ENCODE results near the gene IQGAP3.

Gene IQGAP3

GRCh38 chr1:156538711-156539440, 33.5 kb downstream of the IQGAP3 start:
- peaks cover 9 to 14% of the 10 kb centered on the region in 2 experiments for H3K4me1 ChIP-seq (ENCODE audit: control insufficient read depth in 1 of 2, insufficient read depth in 2 of 2, low read length in 2 of 2)
- WGBS (ENCODE audit: extremely low coverage, insufficient coverage, insufficient read length): no CpG with 5 or more reads among the region's 10 CpGs

GRCh38 chr1:156537027-156537426, 35.3 kb downstream of the IQGAP3 start:
- no peaks in the 10 kb centered on the region for H3K9me3 ChIP-seq (ENCODE audit: insufficient read depth, low read depth, low read length)
- H2BK12ac ChIP-seq (ENCODE audit: low read length): no peak overlapping the region
- no peaks in the 10 kb centered on the region for H3K79me1 ChIP-seq (ENCODE audit: low read length)
- H4K91ac ChIP-seq (ENCODE audit: low read depth, low read length): no peak overlapping the region
- DNase-seq: no peak
- no peak overlapping the region for H2BK5ac ChIP-seq (ENCODE audit: low read depth, low read length, poor library complexity)
- H3K23ac ChIP-seq (ENCODE audit: low read length): no peak overlapping the region
- no peak overlapping the region for H2AK5ac ChIP-seq (ENCODE audit: low read length)
- H3K4me3 ChIP-seq (ENCODE audit: low read depth, low read length): no peak overlapping the region
- H3K27me3 ChIP-seq (ENCODE audit: insufficient read depth, low read length): no peaks in the 10 kb centered on the region
- H3K27ac ChIP-seq (ENCODE audit: low read depth, low read length): no peak overlapping the region
- H2AFZ ChIP-seq (ENCODE audit: insufficient read depth, low read length, poor library complexity): no peak overlapping the region
- H3K4ac ChIP-seq (ENCODE audit: low read depth, low read length): no peak overlapping the region
- H3K14ac ChIP-seq (ENCODE audit: low read length): no peak overlapping the region
- no CpG with 5 or more reads among the region's 9 CpGs for WGBS (ENCODE audit: extremely low coverage, insufficient coverage, insufficient read length)
- no peak overlapping the region for H3K9ac ChIP-seq (ENCODE audit: low read length)
- no peak overlapping the region for H4K8ac ChIP-seq (ENCODE audit: low read depth, low read length)
- peaks cover 60 to 73% of the 10 kb centered on the region in 2 experiments for H3K36me3 ChIP-seq (ENCODE audit: control insufficient read depth in 1 of 2, insufficient read depth in 2 of 2, low read length in 2 of 2)
- no peak overlapping the region for H2BK120ac ChIP-seq (ENCODE audit: insufficient read depth, low read length, poor library complexity)
- H4K12ac ChIP-seq (ENCODE audit: low read depth, low read length): no peak overlapping the region
- H3K4me1 ChIP-seq (ENCODE audit: control insufficient read depth in 1 of 2, insufficient read depth in 2 of 2, low read length in 2 of 2): peaks cover 0 to 2% of the 10 kb centered on the region in 2 experiments
- H3K18ac ChIP-seq (ENCODE audit: low read length): no peak overlapping the region
- H3K4me2 ChIP-seq (ENCODE audit: low read length): no peak overlapping the region
- no peaks in the 10 kb centered on the region for H3K79me2 ChIP-seq (ENCODE audit: control insufficient read depth, insufficient read depth, low read length, poor library complexity)

More at GRCh38 chr1:156538711-156539440, 33.5 kb downstream of the IQGAP3 start:
- Histone ChIP-seq H3K27ac (ENCODE audit: low read depth, low read length) (no peak overlapping the region), H3K4me3 (ENCODE audit: low read depth, low read length) (no peak overlapping the region), H3K9ac (ENCODE audit: low read length) (no peak overlapping the region), H3K27me3 (ENCODE audit: insufficient read depth, low read length) (no peaks in the 10 kb centered on the region), H3K79me1 (ENCODE audit: low read length) (peaks cover 5% of the 10 kb centered on the region), H4K91ac (ENCODE audit: low read depth, low read length) (no peak overlapping the region), H3K4ac (ENCODE audit: low read depth, low read length) (no peak overlapping the region), H2AFZ (ENCODE audit: insufficient read depth, low read length, poor library complexity) (no peak overlapping the region), H3K79me2 (ENCODE audit: control insufficient read depth, insufficient read depth, low read length, poor library complexity) (no peaks in the 10 kb centered on the region), H3K4me2 (ENCODE audit: low read length) (no peak overlapping the region), H2BK5ac (ENCODE audit: low read depth, low read length, poor library complexity) (no peak overlapping the region), H4K8ac (ENCODE audit: low read depth, low read length) (no peak overlapping the region), H3K9me3 (ENCODE audit: insufficient read depth, low read depth, low read length) (no peaks in the 10 kb centered on the region), H4K12ac (ENCODE audit: low read depth, low read length) (no peak overlapping the region), H2BK120ac (ENCODE audit: insufficient read depth, low read length, poor library complexity) (no peak overlapping the region), H3K36me3 (ENCODE audit: control insufficient read depth in 1 of 2, insufficient read depth in 2 of 2, low read length in 2 of 2) (peaks cover 50 to 60% of the 10 kb centered on the region in 2 experiments), H3K18ac (ENCODE audit: low read length) (no peak overlapping the region), H3K14ac (ENCODE audit: low read length) (no peak overlapping the region), H2BK12ac (ENCODE audit: low read length) (no peak overlapping the region), H3K23ac (ENCODE audit: low read length) (no peak overlapping the region), H2AK5ac (ENCODE audit: low read length) (no peak overlapping the region)
- no peak for DNase-seq

GRCh38 chr1:156534424-156535060, 37.8 kb downstream of the IQGAP3 start:
- Histone ChIP-seq H3K36me3 (ENCODE audit: control insufficient read depth in 1 of 2, insufficient read depth in 2 of 2, low read length in 2 of 2) (peaks cover 65 to 73% of the 10 kb centered on the region in 2 experiments), H3K4me3 (ENCODE audit: low read depth, low read length) (no peak overlapping the region), H3K9me3 (ENCODE audit: insufficient read depth, low read depth, low read length) (no peaks in the 10 kb centered on the region), H2AFZ (ENCODE audit: insufficient read depth, low read length, poor library complexity) (no peak overlapping the region), H3K4me2 (ENCODE audit: low read length) (no peak overlapping the region), H2BK12ac (ENCODE audit: low read length) (no peak overlapping the region), H3K79me2 (ENCODE audit: control insufficient read depth, insufficient read depth, low read length, poor library complexity) (no peaks in the 10 kb centered on the region), H2BK5ac (ENCODE audit: low read depth, low read length, poor library complexity) (no peak overlapping the region), H3K9ac (ENCODE audit: low read length) (no peak overlapping the region), H3K27ac (ENCODE audit: low read depth, low read length) (no peak overlapping the region), H3K18ac (ENCODE audit: low read length) (no peak overlapping the region), H2BK120ac (ENCODE audit: insufficient read depth, low read length, poor library complexity) (no peak overlapping the region), H3K27me3 (ENCODE audit: insufficient read depth, low read length) (no peaks in the 10 kb centered on the region), H3K23ac (ENCODE audit: low read length) (no peak overlapping the region), H4K12ac (ENCODE audit: low read depth, low read length) (no peak overlapping the region), H3K14ac (ENCODE audit: low read length) (no peak overlapping the region), H3K4me1 (ENCODE audit: control insufficient read depth in 1 of 2, insufficient read depth in 2 of 2, low read length in 2 of 2) (no peaks in the 10 kb centered on the region), H4K8ac (ENCODE audit: low read depth, low read length) (no peak overlapping the region), H4K91ac (ENCODE audit: low read depth, low read length) (no peak overlapping the region), H3K4ac (ENCODE audit: low read depth, low read length) (no peak overlapping the region), H2AK5ac (ENCODE audit: low read length) (no peak overlapping the region), H3K79me1 (ENCODE audit: low read length) (no peaks in the 10 kb centered on the region)
- no peak for DNase-seq
- WGBS (ENCODE audit: extremely low coverage, insufficient coverage, insufficient read length): no CpG with 5 or more reads among the region's 12 CpGs

GRCh38 chr1:156533568-156534220, 38.7 kb downstream of the IQGAP3 start:
- Histone ChIP-seq H3K9ac (ENCODE audit: low read length) (no peak overlapping the region), H3K79me1 (ENCODE audit: low read length) (no peaks in the 10 kb centered on the region), H3K9me3 (ENCODE audit: insufficient read depth, low read depth, low read length) (no peaks in the 10 kb centered on the region), H2BK12ac (ENCODE audit: low read length) (no peak overlapping the region), H4K8ac (ENCODE audit: low read depth, low read length) (no peak overlapping the region), H3K79me2 (ENCODE audit: control insufficient read depth, insufficient read depth, low read length, poor library complexity) (no peaks in the 10 kb centered on the region), H2AFZ (ENCODE audit: insufficient read depth, low read length, poor library complexity) (no peak overlapping the region), H2BK5ac (ENCODE audit: low read depth, low read length, poor library complexity) (no peak overlapping the region), H3K27ac (ENCODE audit: low read depth, low read length) (no peak overlapping the region), H3K4ac (ENCODE audit: low read depth, low read length) (no peak overlapping the region), H3K4me3 (ENCODE audit: low read depth, low read length) (no peak overlapping the region), H3K23ac (ENCODE audit: low read length) (no peak overlapping the region), H2AK5ac (ENCODE audit: low read length) (no peak overlapping the region), H2BK120ac (ENCODE audit: insufficient read depth, low read length, poor library complexity) (no peak overlapping the region), H3K4me1 (ENCODE audit: control insufficient read depth in 1 of 2, insufficient read depth in 2 of 2, low read length in 2 of 2) (no peaks in the 10 kb centered on the region), H3K4me2 (ENCODE audit: low read length) (no peak overlapping the region), H3K27me3 (ENCODE audit: insufficient read depth, low read length) (no peaks in the 10 kb centered on the region), H3K36me3 (ENCODE audit: control insufficient read depth in 1 of 2, insufficient read depth in 2 of 2, low read length in 2 of 2) (peaks cover 64 to 70% of the 10 kb centered on the region in 2 experiments), H4K12ac (ENCODE audit: low read depth, low read length) (no peak overlapping the region), H4K91ac (ENCODE audit: low read depth, low read length) (no peak overlapping the region), H3K14ac (ENCODE audit: low read length) (no peak overlapping the region), H3K18ac (ENCODE audit: low read length) (no peak overlapping the region)
- no peak for DNase-seq
- WGBS (ENCODE audit: extremely low coverage, insufficient coverage, insufficient read length): no CpG with 5 or more reads among the region's 11 CpGs
